Hepatocyte (in vitro differentiated cells): ENCODE measurements around the gene PDLIM7.

Experiments
- EZH2 ChIP-seq: fragments of 200-600 bp; sonication (generic); IDR thresholded peaks from 2 replicates; pipeline ENCODE4 v1.6.1; 2016; ENCODE audit warnings: antibody characterized with exemption, mild to moderate bottlenecking, borderline replicate concordance
- TF ChIP-seq, protein P1 (sequence below): fragments of 200-600 bp; sonication (generic); IDR thresholded peaks from 2 replicates; pipeline ENCODE4 v1.5.1; 2016; ENCODE audit warnings: antibody characterized with exemption, mild to moderate bottlenecking; ENCODE audit not compliant: poor library complexity

DNA sequence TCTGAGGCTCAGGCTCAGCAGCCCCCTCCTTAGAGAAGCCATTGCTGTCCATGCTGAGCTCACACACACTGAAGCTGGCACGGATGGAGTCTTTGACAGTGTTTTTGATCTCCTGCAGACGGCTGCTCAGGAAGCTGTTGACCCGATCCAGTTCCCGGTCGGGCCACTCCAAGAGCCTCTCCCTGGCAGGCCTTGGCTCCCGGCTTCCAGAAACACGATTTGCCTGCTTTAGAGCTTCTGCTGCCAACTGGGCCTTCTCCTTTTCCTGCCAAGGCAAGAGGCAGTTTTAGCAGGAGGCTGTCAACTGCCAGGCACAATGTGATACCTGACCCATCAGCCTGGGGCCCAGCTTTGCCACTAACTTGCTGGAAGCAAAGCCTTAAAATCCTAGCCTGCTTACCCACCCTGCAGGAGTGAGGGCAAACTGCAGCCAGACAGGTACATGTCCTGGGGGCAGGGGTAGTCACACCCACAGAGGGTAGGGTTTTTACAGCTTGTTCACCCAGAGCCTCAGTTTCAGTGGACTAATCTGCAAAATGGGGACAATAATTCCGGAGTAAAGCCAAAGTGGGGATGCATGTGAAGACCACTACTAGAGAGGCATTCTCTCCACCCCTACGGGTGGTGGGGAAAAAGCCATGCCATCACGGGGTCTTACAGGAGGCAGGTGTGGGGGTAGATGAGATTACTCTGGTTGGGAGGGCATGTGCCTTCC, 27.7 kb upstream of the PDLIM7 start:
- TF ChIP-seq, protein P1, sequence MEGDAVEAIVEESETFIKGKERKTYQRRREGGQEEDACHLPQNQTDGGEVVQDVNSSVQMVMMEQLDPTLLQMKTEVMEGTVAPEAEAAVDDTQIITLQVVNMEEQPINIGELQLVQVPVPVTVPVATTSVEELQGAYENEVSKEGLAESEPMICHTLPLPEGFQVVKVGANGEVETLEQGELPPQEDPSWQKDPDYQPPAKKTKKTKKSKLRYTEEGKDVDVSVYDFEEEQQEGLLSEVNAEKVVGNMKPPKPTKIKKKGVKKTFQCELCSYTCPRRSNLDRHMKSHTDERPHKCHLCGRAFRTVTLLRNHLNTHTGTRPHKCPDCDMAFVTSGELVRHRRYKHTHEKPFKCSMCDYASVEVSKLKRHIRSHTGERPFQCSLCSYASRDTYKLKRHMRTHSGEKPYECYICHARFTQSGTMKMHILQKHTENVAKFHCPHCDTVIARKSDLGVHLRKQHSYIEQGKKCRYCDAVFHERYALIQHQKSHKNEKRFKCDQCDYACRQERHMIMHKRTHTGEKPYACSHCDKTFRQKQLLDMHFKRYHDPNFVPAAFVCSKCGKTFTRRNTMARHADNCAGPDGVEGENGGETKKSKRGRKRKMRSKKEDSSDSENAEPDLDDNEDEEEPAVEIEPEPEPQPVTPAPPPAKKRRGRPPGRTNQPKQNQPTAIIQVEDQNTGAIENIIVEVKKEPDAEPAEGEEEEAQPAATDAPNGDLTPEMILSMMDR, result no peak
- no peak for TF ChIP-seq EZH2
